ENCODE results near the gene TBC1D17.

- no peak for TF ChIP-seq CTCF (IDR thresholded peaks at IDR 0.05; ENCODE audit: low read depth, low read length, missing input control)
- TF ChIP-seq REST (IDR thresholded peaks at IDR 0.05) = no peak
These were observed 23.6 kb upstream of the TBC1D17 start for GRCh38 chr19:49853852-49854377.
